GM04503 (cell line): ENCODE results near the gene CCL8.
A peak's percentile ranks its signal among the peaks of the same experiment; 100 is the strongest.
"Not testable (repeated sequence)": the region's sequence is repeated elsewhere in the genome, so short reads cannot be mapped to it uniquely, and the experiment has no call there.

Source experiments
- DNase-seq: peaks from one replicate; pipeline ENCODE4 v3.0.0-alpha.2; 2012; ENCODE audit warnings: low read depth

Gene CCL8

DNA sequence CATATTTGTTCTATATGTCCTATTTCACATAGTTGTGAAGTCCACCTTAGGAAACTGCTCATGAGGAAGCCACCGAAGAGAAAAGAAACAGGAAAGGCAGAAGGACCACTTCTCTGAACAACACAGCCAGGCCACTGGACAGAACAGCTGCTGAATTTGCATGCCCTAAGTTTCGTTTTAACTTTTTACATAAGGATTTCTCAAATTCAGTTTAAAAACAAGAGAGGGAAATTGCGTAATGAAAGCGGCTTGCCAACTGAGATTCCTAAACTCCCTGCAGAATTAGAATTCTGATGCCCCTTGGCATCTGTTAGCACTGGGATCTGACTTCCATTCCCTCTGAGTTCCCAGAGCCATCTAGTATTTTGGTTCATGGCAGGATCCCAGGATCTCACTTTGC is 5.0 kb upstream of the CCL8 start:
- no peak for DNase-seq

DNA sequence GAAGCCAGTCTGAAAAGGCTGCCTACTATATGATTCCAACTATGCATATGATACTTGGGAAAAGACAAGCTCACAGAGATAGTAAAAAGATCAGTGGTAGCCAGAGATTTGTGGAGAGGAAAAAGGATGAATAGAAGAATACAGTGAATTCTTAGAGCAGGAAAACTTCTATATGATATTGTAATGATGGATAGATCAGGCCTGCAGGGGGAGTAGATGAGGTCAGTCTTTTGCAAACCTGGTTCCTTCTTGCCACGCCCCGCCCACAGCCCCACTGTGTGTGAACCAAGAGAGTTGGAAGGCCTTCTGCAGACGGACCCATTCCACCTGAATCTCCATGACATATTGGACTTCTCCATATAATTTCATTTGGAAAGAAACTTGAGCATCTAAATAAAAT is 761 bp upstream of the CCL8 start:
- DNase-seq = no peak

DNA sequence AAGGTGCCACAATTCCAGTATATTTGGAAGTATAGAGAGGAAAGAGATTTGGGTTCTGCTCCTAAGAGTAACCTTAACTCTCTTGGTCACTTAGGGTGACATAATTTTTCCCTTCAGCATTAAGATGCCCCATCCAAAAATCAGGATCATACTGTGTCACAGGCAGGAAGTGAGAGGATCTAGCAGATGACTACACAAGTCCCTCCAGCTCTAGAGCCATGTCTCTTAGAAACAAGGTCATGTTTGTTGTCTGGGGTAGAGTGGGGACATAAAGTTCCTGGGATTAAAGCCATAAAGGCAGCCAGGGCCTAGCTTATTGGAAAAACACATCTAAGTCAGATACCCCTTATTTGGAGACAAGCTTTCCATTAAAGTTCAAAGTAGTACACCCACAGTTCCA is 2.7 kb downstream of the CCL8 start:
- DNase-seq = no peak

DNA sequence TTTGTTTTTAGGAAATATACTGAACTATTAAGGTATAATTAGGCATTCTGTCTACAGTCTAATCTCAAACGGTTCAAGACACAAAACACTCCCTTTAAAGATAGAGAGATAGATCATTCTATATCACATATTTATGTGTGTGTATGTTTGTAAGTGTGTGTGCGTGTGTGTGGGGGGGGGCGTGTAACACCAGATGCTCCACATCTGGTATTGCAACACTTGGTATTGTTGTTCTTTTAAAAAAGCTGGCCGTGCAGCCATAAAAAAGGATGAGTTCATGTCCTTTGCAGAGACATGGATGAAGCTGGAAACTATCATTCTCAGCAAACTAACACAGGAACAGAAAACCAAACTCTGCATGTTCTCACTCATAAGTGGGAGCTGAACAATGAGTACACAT is 8.3 kb downstream of the CCL8 start:
- not testable (repeated sequence) for DNase-seq

DNA sequence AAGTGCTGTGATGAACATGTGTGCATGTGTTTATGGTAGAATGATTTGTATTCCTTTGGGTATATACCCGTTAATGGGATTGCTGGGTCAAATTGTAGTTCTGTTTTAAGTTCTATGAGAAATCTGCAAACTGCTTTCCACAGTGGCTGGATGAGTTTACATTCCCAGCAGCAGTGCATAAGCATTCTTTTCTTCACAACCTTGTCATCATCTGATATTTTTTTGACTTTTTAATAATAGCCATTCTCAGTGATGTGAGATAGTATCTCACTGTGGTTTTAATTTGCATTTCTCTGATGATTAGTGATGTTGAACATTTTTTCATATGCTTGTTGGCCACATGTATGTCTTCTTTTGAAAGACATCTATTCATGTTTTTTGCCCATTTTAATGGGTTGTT is 18.5 kb downstream of the CCL8 start:
- no peak for DNase-seq

DNA sequence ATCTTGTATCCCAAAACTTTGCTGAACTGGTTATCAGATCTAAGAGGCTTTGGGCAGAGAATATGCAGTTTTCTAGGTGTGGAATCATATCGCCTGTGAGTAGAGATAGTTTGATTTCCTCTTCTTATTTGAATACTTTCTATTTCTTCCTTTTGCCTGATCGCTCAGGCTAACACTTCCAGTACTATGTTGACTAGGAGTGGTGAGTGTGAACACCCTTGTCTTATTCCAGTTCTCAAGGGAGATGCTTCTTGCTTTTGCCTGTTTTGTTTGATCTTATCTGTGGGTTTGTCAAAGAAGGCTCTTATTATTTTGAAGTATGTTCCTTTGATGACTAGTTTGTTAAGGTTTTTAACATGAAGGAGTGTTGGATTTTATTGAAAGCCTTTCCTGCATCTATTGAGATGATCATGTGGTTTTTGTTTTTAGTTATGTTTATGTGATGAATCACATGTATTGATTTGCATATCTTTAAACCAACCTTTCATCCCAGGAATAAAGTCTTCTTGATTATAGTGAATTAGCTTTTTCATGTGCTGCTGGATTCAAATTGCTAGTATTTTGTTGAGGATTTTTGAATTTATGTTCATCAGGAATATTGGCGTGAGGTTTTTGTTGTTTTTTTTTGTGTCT is 20.0 kb downstream of the CCL8 start:
- no peak for DNase-seq

DNA sequence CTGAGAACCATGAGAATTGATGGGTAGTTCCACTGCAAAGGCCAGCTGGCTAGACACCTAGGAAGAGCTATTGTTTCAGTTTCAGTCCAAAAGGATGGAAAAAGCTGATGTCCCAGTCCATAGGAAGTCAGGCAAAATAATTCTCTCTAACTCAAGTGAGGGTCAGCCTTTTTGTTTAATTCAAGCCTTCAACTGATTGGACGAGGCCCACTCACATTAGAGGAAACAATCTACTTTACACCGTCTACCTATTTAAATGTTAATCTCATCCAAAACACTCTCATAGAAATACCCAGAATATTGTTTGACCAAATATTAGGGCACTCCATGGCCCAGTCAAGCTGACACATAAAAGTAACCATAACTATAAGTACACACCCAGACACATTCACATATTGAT is 22.7 kb downstream of the CCL8 start:
- no peak for DNase-seq

DNA sequence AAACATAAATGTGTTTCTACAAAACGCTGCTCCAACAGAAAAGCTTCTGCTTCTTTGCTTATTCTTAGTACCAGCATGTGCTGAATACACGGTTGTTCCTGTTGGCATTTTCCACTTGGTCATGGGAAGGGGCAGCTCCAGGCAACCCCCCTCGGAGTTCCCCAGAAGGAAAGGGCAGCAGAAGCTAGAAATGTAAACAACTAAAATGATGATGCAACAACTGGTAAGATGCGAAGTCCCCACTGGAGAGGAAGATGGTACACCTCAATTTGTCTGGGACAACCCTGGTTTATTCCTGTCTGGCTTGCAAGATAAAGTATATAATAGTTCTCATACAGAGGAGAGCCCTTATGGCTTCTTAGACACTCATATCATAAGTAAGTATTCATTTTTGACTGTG is 27.8 kb downstream of the CCL8 start:
- DNase-seq = no peak

DNA sequence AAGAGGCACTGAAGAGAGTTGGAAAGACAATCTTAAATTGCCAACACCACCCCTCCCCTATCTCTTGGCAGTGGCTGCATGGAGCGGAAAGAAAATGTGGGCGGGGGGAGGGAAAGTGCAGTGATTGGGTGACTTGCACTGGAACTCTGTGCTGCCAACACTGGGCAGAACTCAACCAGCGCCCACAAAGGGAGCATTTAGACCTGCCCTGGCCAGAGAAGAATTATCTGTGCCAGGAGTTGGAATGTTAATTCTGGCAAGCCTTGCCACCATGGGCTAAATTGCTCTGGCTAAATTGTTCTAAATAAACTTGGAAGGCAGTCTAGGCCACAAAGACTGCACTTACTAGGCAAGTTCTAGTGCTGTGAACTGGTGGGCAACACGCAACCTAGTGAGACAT is 30.5 kb downstream of the CCL8 start:
- DNase-seq = no peak

DNA sequence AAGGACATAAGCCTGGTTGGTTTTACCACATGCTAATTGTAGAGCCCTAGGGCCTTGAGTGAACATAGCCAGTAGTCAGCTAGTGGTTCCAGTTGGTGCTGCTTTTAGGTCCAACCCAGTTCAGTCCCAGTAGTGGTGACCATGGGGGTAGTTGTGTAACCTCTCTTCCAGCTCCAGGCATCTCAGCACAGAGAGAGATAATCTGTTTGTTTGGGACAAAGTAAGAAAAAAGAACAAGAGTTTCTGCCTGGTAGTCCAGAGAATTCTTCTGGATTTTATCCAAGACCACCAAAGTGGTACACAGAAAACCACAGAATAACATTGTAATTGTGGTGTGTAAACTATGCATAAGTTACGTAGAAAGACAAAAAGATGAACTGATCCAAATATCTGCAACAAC is 31.9 kb downstream of the CCL8 start:
- no peak for DNase-seq

DNA sequence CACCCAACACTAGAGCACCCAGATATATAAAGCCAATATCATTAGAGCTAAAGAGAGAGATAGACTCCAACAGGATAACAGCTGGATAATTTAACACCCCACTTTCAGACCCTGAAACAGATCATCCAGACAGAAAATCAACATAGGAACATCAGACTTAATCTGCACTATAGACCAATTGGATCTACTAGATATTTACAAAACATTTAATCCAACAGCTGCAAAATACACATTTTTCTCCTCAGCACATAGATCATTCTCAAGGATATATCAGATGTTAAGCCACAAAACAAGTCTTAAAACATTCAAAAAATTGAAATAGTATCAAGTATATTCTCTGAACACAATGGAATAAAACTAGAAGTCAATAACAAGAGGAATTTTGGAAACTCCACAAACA is 33.0 kb downstream of the CCL8 start:
- DNase-seq = no peak

DNA sequence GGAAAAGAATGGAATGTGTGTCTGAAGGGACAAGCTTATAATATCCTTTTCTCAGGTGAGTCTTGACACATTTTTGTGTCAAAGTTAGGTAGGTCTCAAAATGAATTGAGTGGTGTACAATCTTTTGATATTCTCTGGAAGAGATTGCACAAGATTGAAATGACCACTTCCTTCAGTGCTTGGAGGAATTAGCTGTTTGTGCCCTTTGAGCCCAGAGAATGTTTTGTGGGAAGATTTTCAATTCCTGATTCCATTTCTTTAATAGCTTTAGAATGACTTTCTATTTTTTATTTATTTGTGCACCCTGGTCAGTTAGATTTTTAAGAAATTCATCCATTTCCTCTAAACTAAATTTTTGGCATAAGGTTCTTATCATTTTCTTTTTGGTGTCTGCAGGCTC is 35.4 kb downstream of the CCL8 start:
- DNase-seq = no peak

DNA sequence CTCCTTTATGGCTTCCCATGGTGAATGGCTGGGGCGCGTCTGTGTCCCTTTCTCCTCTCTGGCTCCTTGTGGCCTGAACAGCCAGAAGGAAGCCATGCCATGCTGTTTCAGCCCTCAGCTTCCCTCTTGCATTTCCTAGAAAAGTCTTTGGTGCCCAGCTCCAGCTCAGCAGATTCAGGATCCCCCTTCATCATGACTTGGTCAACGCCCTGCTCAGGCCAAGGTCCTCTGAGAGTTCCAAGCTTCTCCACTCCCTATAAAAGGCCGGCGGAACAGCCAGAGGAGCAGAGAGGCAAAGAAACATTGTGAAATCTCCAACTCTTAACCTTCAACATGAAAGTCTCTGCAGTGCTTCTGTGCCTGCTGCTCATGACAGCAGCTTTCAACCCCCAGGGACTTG is 37.0 kb downstream of the CCL8 start, which contains the start of gene CCL13:
TSS of gene CCL13 (plus strand) at position 287 of the 400 bp plus-strand sequence. CDS start at position 334, 47 bp downstream.
- DNase-seq = no peak

DNA sequence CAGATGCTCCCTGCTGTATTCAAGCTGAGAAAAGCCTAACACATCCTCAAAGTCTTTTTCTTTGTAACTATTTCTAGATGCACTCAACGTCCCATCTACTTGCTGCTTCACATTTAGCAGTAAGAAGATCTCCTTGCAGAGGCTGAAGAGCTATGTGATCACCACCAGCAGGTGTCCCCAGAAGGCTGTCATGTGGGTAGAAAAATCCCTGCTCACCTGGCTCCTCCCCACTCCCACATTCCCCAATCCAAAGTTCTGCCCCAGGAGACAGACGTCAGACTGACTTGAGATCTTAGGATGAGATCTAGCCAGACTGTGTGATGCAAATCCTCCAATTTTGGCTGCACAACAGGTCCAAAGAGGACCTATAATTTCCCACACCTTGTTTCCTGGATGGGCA is 38.2 kb downstream of the CCL8 start:
- DNase-seq = no peak

DNA sequence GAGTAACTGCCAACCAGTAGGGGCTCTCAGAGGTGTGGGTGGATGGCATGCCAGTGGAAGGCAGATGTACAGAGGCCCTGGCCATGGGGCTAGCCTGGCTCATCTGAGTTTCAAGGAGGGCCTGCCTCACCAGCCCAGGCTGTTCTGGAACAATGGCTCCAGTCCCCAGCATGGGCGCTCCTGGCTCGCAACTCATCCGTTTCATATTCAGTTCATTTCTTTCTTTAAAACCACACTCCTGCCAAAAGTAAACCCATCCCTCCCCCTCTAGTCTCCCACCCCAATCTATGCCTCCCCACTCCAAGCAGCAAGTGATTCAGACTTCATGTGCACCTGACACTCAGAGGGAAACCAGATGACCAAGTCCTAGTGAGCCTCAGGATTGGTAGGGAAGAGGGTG is 39.4 kb downstream of the CCL8 start:
- DNase-seq = no peak

DNA sequence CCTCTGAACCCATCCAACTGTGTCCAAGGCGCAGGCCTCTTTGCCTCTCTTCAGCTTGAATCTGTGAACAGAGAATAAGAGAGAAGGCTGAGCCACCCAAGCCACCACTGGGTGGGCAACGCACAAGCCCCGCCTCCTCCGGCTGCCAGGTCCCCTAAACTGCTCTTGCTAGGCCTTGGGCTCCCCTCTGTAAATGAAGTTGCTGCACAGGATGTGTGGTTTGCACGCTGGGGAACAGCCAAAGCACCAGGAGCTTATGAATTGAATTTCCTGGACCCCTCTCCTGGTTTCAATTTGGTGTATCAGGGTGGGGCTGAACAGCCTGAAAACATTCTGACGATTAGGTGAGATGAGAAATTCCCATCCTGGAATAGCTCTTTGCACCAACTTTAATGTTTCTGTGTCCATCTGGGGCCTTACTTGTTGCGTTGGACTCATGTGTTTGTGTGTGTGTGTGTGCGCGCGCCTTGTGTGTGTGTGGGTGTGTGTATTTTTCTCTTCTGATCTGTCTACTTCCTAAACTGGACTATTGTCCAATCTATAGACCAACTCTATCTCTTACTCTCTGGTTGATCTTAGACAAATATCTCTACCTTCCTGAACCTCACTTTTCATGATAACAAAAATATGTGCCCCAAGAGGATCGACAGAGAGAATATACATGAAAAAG is 41.5 kb downstream of the CCL8 start:
- no peak for DNase-seq

DNA sequence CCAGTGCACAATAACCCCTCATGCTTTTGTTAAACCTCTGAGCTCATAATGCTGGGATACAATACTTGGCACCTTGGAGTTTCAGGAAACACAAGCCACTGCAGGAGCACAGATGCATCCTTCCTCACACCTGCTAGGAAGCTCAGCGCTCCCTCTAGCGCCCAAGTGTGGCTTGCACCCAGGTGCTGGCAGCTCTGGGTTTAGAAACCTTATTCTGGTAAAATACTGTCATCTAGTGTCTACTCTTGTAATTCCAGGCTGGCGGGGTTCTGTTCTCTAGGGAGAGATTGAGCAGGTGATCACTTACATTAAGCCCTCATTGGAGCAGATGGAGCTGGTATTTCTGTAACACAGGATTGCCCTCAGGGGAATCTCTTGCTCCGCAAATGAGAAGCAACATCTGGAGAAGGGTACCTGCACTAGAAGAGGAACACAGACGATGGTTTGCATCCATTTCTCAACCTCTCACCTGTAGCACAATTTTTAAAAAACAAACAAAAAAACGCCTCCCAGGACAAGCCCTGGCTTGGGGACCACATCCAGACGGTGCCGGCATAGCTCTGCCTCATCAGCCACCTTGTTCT is 42.3 kb downstream of the CCL8 start:
- peak; percentile 14 for DNase-seq

DNA sequence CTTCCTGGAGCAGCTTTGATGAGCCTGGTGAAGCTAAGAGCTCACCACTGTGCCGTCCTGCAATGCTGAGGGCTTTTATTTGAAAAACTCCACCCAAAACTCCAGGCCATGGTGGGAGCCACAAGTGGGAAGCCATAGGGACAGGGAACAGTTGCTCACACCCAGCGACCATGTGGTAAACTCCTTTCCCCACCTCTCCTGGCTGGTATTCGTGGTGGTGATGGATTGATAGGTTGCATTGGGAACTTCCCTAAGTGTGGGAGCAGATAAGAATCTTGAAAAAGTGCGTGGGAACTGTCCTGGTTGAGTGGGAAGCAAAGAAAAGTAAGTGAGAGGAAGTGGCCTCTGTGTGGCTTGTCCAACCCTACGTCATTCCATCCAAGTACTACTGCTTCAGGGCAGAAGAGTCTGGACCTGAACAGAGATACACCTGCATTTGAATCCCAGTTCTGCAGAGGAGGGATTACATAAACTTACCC is 44.0 kb downstream of the CCL8 start, which contains the start of gene CCL1:
TSS of gene CCL1 (minus strand) at position 51 of the 479 bp plus-strand sequence. CDS start 72 bp downstream, outside the sequence.
- no peak for DNase-seq

DNA sequence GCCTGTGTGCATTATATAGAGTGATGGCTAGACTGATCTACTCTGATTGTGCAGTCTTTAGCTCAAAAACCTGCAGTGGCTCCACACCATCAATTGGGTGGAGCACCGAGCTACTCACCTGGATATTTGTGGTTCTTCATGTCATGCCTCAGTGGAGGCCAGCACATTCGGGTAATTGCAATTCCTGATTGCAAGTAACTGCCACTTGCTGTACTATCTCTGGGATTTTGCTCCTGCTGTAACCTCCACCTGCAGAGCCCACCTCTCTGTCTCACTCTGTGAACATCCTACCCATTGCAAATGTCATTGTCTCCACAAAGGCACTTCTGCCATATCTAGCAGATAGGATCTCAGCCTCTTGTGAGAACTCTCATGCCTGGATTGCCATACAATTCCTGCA is 45.5 kb downstream of the CCL8 start:
- no peak for DNase-seq

DNA sequence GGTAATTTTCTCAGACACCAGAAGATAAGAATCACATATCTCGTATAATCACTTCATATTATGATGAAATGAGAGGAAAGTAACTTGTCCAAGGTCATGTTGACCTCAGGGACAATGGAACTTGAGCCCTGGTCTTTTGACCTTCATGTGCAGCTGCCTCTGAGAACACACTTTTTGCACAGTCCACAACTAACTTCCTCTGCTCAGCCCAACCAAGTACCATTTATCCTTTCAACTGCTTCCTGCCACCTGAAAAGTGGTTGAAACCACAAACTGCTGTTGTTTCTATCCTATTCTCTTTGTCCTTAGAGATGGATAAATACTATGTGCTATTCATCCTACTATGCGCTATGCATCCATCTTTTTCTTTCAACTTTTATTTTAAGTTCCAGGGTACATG is 46.1 kb downstream of the CCL8 start:
- no peak for DNase-seq

DNA sequence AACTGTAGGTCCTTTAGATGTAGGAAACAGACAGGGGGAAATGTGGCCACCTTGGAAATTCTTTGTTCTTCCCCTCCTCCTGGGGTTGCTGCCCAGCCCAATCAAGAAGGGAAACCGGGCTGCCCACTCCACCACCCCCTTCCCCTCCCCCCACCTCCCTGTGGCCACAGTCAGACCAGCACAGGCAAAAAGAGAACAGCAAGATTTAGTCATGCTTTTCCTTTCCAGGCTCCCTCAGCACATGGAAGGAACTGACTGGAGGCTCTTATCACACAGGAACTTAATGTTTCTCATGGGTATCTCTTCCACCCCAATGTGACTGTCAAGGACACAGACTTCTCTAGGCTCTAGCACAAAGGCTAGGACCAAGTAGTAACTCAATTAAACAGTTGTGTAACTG is 46.8 kb downstream of the CCL8 start:
- no peak for DNase-seq

DNA sequence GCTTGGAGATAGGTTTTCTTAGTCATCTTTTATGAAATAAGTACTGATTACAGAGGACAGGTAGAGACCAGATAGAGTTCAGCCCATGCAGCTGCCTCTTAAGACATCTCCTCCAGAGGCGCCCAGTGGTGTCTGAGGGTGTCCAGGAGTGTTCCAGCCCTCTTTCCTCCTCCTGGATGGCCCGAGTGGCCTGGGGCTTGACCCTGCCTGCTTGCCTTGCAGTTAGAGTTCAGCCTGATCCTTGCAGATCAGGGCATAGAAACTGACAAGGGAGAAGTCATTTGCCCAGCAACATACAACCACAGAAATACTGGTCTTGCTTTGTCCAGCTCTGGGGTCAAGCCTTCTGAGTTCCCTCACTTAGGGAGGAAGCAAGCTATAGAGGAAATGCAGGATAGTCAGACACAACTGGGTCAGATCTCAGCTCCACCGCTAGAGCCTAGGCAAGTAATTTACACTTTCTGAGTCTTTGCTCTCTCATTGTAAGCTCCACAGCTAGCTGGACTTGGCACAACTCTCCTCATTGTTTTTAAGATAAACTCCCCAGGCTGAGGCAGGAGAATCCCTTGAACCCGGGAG is 47.4 kb downstream of the CCL8 start:
- DNase-seq = no peak
